ENCODE data around the gene DEPDC4. TPM values are rescaled to one million over a fixed set of nuclear protein-coding genes. Genes with fewer than 3 reads are reported as not detected.
"Not testable (repeated sequence)": the region's sequence is repeated elsewhere in the genome, so short reads cannot be mapped to it uniquely, and the experiment has no call there.

Gene DEPDC4
- total RNA-seq: 0.62 TPM
- long read RNA-seq, partial matches to known transcripts: 0 of 1 reads
- long read RNA-seq, other reads (novel, unspliced or antisense): 1 of 1 reads

DNA sequence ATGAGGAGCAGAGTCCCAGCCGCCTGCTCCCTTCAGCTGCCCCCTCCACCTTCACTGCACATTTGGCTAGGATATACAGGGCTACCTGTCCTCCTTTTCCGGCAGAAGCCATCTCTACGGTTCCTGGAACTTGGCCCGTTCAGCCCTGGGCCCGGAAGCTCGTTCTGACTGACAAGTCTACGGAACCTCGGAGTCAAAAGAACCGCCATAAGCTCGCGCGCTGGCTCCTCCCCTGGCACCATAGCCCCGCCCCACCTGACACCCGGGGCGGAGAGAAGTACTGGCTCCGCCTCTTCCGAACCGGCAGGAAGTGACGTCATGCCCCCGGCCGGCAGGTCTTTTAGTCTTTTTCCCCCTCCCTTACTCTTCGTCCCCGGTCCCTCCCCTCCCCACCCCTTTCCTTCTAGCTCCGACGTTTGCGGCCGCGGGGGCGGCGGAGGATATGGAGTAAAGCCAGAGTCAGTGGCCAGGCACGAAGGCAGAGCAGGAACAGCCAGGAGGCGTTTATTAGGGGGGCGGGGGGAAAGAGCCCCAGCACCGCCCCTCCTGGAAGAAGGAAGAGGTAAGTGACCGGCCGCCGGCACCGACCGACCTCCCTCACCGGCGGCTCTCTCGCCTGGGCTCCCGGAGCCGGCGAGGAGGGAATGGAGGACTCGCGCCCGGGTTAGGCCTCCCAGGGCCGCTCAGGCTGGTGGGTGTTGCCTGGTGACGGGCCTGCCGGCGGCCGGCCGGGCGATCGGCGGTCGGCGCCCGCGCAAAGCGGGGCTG lies at the start of gene DEPDC4, which contains the start of gene SCYL2:
Gene DEPDC4 (minus strand): TSS at position 245 of the 768 bp plus-strand sequence. CDS start 3 bp downstream, at position 242.
Gene SCYL2 (plus strand): TSS at position 343 of the 768 bp plus-strand sequence. CDS start 15,794 bp downstream, outside the sequence.
- intact Hi-C loops (cut with DNase I): loop anchor here (10.0 kb wide), 2 partner anchors 122 to 308 kb away; partner anchors contain the start of genes BLTP3B and GAS2L3
- DNase-seq (ENCODE audit: low spot score): peak; percentile 99

DNA sequence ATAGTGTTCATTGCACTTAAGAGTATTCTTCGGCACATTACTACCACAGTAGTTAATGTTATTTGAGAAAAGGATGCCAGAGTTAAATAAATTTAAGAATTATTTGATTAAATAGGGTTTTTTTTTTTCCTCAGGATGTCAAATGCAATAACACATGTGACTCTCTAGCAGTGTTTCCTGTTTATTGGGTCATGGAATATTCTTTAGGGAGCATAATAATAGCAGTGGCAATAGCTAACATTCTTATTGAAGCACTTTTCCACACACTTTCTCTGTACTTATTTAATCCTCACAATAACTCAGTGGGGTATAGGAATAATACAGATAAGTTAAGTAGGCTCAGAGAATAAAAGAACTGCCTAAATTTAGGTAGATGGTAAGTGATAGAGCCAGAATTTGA lies 44.4 kb upstream of the DEPDC4 start:
- intact Hi-C loops (cut with DNase I): no loop called here
- no peak for DNase-seq (ENCODE audit: low spot score)

DNA sequence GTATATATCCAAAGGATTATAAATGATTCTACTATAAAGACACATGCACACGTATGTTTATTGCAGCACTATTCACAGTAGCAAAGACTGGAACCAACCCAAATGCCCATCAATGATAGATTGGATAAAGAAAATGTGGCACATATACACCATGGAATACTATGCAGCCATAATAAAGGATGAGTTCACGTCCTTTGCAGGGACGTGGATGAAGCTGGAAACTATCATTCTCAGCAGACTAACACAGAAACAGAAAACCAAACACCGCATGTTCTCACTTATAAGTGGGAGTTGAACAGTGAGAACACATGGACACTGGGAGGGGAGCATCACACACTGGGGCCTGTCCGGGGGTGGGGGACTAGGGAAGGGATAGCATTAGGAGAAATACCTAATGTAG lies 41.3 kb upstream of the DEPDC4 start:
- intact Hi-C loops (cut with DNase I): not testable (repeated sequence)

DNA sequence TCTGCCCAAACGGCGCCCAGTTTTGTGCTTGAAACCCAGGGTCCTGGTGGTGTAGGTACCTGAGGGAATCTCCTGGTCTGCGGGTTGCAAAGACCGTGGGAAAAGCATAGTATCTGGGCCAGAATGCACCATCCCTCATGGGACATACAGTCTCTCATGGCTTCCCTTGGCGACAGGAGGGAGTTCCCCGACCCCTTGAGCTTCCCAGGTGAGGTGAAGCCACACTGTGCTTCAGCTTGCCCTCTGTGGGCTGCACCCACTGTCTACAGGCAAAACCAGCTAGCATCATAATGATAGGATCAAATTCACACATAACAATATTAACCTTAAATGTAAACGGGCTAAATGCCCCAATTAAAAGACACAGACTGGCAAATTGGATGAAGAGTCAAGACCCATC lies 37.5 kb upstream of the DEPDC4 start:
- intact Hi-C loops (cut with DNase I); DNase-seq (ENCODE audit: low spot score): not testable (repeated sequence)

More for the DNA sequence above, 41.3 kb upstream of the DEPDC4 start:
- not testable (repeated sequence) for DNase-seq (ENCODE audit: low spot score)

DNA sequence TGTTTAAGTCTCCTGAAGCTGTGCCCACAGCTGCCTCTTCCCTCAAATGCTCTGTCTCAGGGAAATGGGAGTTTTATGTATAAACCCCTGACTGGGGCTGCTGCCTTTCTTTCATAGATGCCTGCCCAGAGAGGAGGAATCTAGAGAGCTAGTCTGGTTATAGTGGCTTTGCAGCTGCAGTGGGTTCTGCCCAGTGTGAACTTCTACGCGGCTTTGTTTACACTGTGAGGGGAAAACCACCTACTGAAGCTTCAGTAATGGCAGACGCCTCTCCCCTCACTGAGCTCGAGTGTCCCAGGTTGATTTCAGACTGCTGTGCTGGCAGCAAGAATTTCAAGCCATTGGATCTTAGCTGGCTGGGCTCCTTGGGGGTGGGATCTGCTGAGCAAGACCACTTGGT lies 37.0 kb upstream of the DEPDC4 start:
- intact Hi-C loops (cut with DNase I): no loop called here
- no peak for DNase-seq (ENCODE audit: low spot score)

DNA sequence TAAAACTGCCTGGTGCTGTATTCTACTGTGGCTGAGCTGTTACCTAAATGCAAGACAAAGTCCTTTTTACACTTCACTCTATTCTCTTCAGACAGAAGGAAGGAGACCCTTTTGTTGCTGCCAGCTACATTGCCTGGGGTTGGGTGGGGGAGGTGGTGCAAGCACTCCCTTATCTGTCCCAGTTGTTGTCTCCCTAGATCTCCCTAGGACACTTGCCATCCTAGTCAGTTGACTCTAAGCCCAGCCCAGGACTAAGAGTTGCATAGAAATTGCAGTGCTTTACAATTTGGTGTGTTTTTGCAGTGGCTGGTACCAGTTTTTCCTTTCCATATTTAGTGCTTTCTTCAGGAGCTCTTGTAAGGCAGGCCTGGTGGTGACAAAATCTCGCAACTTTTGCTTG lies 35.2 kb upstream of the DEPDC4 start:
- intact Hi-C loops (cut with DNase I): no loop called here
- DNase-seq (ENCODE audit: low spot score): no peak

DNA sequence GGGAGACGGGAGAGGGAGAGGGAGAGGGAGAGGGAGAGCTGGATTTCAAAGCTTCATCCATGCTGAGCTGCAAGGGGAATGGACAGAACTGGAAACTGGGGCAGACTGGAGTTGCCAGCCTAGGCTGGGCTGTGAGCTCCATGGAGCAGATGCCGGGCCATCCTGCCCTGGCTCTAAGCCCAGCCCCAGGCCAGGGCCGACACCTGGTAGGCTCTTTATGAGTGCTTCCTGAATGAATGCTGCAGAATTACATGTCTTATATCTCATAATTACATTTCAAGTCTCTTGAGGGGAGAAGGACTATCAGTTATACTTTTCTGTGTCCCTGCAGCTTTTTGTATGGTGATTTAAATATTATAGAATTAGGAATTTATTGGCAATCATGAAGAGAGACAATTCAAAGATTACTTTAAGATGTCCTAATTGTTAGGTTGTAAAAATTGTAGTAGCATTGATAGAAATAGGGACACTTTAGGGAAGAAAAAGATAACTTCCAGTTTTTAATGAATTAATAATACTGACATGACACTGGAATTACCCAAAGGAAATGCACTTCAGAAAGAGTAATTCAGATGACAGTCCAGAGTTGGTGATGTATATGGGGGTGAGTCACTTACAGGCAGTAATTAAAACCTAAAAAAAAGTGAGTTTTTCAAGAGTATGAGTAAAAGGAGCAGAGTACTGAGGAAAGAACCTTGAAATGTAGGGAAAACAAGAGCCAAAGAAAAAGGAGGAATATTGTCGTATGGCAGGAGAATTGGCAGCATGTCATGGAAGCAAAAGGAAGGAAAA lies 29.1 kb upstream of the DEPDC4 start:
- no peak for DNase-seq (ENCODE audit: low spot score)
- intact Hi-C loops (cut with DNase I): no loop called here

DNA sequence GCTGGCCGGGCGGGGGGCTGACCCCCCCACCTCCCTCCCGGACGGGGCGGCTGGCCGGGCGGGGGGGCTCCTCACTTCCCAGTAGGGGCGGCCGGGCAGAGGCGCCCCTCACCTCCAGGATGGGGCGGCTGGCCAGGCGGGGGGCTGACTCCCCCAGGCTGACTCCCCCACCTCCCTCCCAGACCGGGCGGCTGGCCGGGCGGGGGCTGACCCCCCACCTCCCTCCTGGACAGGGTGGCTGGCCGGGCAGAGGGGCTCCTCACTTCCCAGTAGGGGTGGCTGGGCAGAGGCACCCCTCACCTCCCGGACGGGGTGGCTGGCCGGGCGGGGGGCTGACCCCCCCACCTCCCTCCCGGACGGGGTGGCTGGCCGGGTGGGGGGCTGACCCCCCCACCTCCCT lies 27.5 kb upstream of the DEPDC4 start:
- not testable (repeated sequence) for DNase-seq (ENCODE audit: low spot score)

DNA sequence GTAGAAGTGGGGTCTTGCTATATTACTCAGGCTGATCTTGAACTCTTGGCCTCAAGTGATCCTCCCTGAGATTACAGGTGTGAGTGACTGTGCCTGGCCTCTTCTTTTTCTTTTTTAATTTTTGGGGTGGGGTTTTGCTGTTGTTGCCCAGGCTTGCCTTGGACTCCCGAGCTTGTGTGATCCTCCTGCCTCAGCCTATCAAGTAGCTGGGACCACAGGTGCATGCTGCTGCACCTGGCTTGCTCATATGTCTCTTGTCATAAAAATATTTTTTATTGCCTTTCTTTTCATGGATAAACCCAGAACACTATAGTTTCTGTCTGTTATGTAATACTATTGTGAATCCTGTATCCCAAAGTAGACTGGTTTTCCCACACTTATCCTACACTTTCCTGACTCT lies 26.1 kb upstream of the DEPDC4 start:
- no peak for DNase-seq (ENCODE audit: low spot score)
- intact Hi-C loops (cut with DNase I): no loop called here

More for the DNA sequence above, 27.5 kb upstream of the DEPDC4 start:
- intact Hi-C loops (cut with DNase I): not testable (repeated sequence)

DNA sequence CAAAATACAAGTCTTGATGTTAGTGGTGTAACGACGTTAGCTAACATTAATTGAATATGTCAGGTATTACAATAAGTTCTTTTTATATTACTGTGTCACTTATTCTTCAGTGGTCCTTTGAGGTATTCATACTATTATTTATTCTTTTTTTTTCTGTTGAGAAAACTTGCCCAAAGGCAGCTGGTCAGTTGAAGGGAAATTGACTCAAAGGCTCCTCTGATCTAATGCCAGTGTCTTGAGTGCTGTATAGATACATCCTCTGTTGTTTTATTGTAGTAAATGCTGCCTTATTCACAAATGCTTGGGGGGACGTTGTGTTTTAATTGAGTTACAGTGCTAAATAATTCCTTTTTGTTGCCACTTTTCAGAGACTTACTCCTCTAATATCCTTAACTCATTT lies 23.1 kb upstream of the DEPDC4 start:
- intact Hi-C loops (cut with DNase I): no loop called here

DNA sequence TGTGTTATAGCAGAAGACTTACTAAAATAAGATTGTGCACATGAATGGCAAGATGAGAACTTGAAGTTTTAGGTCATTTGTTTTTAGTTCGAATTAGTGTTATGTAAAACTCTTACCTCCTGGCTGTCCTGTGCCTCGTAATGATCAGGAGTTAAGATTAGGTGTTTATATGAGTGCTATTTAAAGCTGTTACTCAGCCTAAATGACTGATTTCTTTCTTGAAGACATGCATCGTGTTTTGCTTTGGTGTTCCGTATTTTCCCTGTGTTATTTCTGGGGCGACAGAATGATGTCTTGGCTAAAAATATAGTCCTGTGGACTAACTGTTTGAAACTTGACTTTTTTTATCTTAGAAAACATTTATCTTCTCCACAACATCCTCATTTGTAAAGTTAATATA lies 22.2 kb upstream of the DEPDC4 start:
- no peak for DNase-seq (ENCODE audit: low spot score)
- intact Hi-C loops (cut with DNase I): no loop called here

More for the DNA sequence above, 23.1 kb upstream of the DEPDC4 start:
- no peak for DNase-seq (ENCODE audit: low spot score)

DNA sequence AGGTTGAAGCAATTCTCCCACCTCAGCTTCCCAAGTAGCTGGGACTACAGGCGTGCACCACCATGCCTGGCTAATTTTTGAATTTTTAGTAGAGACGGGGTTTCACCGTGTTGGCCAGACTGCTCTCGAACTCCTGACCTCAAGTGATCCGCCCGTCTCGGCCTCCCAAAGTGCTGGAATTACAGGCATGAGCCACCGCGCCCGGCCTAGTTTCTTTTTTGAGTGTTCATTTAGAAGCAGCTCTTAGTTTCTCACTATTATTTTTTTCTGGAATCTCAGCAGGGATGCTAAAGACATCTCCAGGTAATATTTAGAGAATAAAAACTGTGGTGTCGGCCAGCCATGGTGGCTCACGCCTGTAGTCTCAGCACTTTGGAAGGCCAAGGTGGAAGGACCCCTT lies 17.7 kb upstream of the DEPDC4 start:
- intact Hi-C loops (cut with DNase I): not testable (repeated sequence)

DNA sequence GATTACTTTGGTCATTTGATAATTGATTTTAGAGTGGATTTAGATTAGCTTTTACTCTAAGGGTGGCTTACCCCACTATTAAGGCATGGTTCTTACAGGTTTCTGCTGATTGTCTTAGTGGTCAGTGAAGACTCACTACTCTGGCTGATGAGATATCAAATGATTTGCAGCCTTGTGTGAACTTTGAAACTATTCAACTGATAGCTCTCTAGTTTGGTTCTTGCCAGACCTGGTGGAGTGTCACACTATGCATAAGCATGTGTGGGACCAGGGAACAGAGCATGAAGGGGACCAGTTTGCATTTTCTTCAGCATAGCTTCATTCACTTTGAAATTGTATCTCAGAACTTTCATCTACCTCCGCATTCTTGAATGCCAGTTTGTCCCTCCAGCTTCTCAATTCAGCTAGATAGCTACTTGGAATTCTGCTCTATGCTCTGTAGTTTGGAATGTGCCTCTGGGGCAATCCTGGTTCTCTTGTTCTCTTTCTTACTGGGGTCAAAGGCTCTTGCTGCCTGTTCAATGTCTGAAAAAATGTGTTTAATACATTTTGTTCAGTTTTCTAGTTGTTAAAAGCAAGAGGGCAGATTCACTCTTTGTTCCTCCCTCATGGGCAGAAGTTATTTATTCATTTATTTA lies 12.8 kb upstream of the DEPDC4 start:
- intact Hi-C loops (cut with DNase I): no loop called here
- DNase-seq (ENCODE audit: low spot score): no peak

More for the DNA sequence above, 17.7 kb upstream of the DEPDC4 start:
- not testable (repeated sequence) for DNase-seq (ENCODE audit: low spot score)

DNA sequence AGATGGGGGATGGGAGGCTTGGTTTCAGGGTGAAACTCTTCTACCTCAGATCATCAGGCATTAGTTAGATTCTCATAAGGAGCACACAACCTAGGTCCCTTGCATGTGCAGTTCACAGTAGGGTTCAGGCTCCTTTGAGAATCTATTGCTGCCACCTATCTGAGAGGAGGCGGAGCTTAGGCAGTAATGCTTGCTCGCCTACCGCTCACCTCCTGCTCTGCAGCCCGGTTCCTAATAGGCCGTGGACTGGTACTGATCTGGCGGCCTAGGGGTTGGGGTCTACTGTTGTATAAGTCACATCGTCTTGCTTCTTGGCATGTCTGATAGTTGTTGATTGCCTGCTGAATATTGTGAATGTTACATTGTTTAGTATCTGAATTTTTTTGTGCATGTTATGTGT lies 12.3 kb upstream of the DEPDC4 start:
- intact Hi-C loops (cut with DNase I): no loop called here
- peak; percentile 31 for DNase-seq (ENCODE audit: low spot score)

DNA sequence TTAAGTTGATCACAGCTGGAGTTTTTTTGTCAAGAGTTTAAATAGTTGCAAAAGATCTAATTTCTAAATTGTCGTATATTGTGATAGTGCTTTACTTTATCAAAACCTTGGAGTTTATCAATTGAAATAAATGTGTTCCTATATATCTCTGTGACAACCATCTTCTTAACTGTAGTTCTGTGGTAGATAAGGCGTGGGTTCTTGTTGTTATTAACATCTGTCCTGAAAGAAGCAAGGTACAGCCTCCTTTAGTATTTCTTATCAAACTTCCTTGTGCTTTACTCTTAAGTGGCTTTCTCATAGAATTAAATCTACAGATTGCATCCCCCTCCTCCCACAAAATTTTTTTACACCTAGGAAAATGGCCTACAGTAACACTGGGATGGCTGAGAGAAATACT lies 7.4 kb upstream of the DEPDC4 start:
- no peak for DNase-seq (ENCODE audit: low spot score)
- intact Hi-C loops (cut with DNase I): no loop called here

DNA sequence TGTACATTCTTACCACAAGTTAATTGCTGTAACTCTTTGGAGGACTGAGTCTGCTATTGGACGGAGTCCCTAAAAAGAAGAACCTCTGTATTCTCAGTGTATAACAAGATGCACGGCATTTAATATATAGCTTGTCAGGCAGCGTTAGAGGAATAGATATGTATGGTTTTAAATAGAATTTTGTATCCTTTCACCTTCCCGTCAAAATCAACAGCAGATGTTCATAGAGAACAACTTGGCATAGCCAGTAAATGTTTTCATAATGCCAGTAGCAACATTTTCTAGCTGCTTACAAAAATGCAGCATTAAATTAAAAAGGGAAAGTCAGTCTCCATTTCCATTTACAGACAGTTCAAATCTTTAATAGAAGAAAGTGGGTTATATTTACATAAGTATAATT lies 6.9 kb upstream of the DEPDC4 start:
- DNase-seq (ENCODE audit: low spot score): no peak
- intact Hi-C loops (cut with DNase I): no loop called here

DNA sequence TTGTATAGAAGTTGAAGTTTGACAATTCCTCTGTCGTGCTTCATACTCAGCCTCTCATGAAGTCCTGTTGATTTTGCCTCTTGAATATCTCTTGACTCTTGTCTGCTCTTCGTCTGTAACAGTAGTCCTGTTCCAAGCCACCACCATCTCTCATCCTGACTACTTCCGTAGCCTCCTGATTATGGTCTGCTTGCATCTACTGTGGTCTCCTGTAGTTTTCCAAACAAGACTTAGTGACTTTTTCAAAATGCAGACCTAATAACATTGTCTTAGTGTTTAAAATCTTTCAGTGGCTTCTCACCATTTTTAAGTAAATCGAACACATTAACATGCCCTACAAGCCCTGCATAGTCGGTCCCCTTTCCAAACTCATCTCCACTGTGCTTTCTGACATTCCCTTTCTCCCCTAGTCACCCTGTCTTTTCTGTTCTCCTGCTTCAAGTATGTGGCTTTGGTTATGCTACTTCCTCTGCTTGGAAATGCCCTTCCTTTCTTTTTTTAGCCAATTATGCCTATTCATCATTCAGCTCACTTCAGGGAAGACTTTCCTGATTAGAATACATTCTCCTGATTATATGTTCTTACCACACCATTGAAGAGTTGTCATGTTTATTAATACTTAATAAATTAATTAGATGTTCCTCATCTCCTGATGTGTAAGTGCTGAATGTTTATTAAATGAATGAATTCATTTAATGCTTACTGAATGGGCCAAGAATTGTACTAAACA lies 2.1 kb upstream of the DEPDC4 start:
- intact Hi-C loops (cut with DNase I): loop anchor here (10.0 kb wide), 2 partner anchors 124 to 306 kb away; partner anchors contain the start of genes BLTP3B and GAS2L3
- no peak for DNase-seq (ENCODE audit: low spot score)

DNA sequence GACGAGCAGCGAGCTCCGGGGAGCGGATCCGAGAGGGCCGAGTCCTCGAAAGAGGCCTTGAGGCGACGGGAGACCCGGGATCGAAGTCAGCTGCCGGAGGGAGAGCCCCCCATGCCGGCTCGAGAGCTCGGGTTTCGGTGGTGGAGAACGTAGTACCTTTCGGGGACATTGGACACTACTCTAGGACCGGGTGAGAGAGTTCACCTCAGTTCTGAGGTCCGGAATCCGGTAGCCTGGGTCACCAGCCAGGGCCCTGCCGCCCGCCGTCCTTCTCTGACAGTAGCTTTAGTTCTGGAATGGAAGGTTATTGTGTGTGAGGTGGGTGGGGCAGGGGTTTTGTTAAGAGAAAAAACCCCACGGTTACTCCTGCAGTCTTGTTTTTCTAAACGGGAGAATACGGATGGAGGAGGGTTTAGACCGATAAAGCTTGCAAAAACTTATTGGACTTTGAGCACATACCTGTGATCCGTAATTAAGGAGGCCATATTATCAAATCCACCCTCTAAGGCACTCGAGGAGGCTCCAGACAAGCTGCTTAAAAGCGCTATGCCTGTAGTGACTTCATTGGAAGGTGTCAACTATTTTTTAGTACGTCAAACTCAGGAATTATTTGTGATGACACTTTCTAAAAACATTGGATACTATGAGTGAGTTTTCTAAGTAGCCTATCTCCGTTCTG lies 863 bp upstream of the DEPDC4 start:
- DNase-seq (ENCODE audit: low spot score): no peak
- intact Hi-C loops (cut with DNase I): loop anchor here (10.0 kb wide), 2 partner anchors 123 to 307 kb away; partner anchors contain the start of genes BLTP3B and GAS2L3

DNA sequence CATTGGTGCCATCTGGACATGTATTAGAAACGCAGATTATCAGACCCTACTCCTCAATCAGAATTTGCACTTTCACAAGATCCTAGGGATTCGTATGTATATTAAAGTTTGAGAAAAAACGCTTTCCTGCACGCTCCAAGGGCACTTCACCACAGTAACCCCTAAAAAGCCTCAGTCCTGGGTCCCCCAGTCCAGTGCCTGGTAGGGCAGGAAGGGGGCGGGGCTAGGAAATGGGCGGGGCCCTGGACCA lies 369 bp downstream of the DEPDC4 start:
- intact Hi-C loops (cut with DNase I): loop anchor here (10.0 kb wide), 2 partner anchors 122 to 308 kb away; partner anchors contain the start of genes BLTP3B and GAS2L3
- DNase-seq (ENCODE audit: low spot score): no peak

Measured in cardiac septum (tissue), 1 donor.